8988T (cell line): ENCODE data around the gene DDI1.

Source experiments
- DNase-seq: peaks from one replicate; pipeline ENCODE4 v3.0.0; 2011

The DDI1 gene

DNA sequence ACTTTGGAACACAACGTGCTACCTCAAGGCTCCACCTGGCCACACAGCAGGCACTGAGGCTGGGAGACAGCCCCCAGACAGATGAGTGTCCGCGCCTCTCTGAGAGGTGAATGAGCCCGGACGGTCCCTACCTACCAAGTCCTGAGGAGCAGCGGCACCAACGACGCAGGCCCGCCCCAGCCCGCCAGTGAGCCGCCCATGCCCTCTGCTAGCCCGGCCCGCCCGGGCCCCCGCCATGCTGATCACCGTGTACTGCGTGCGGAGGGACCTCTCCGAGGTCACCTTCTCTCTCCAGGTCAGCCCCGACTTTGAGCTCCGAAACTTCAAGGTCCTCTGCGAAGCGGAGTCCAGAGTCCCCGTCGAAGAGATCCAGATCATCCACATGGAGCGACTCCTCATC, at the start of gene DDI1:
DDI1 (plus strand) TSS at position 53 of the 400 bp plus-strand sequence; CDS start at position 236, 183 bp downstream.
- no peak for DNase-seq

DNA sequence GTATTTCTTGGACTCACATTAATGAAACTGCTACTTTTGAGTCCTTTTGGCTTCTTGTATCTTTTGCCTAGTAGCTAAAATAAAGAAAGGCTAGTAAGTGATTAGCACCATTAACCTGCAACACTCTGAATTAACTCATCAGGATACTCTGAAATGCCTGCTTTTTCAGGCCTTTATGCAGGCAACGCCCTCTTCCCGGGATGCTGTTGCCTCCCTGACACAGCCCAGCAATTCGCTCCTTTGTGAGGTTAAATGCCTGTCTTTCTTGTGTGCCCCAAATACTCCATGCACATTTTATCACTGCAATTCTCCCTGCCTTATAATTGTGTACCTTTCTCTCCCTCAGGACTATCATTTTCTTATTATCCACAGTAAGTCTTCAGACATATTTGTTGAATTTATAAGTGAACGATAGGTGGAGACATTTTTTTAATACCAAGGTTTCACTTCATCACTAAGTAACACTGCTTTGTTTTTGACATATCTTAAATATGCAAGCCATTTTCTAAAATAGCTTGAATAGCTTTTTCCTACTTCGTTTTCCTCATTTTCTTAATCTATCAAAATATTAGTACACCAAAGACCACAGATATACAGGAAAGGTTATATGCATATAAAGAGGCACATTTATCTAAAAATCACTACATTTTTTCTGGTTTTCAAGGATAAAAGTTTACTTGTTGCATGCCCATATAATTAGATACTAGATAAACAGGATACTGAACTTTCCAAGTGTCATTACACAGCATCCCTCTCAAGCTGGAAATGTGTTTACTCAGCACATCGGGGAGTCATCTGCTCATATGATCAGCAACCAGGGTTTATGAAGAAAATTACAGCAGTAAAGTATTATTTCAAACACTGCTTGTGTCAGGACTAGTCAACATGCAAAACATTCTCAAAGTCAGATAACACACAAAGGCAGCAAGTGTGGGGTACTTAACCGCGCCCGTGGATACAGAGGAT, 48.5 kb upstream of the DDI1 start:
- no peak for DNase-seq

DNA sequence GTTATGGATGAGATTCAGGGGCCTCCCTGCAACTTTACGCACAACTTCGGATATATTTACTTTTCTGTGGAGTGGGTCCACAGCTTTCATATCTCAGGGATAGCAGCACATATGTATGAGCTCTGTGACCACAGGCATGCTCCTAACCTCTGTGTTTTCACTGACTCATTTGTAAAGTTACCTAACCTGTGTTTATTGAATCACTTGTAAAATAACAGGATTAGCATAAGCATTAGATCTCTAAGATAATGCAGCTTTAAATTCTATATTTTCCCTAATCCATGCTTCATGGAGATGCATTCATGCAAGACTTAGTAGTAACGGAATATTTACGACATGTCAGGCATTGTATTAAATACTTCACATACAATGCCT, 47.9 kb upstream of the DDI1 start:
- no peak for DNase-seq

DNA sequence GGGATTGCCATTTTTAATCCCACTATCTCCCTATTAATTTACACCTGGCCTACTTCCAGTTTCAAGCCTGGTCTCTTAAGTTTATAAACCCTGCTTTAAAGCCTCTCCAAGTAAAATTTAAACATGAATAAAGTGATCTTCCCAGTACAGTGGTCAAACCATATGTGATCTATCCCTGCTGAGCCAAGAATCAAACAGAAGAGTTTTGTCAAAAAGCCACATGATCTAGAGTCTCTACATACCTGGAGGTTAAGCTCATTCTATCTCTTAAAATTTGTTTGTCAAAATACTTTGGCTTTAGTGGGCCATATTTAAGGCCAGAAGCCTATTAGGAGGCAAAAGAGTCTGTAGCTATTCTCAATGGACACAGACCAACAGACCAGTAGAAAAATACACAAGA, 42.9 kb upstream of the DDI1 start:
- DNase-seq = no peak

DNA sequence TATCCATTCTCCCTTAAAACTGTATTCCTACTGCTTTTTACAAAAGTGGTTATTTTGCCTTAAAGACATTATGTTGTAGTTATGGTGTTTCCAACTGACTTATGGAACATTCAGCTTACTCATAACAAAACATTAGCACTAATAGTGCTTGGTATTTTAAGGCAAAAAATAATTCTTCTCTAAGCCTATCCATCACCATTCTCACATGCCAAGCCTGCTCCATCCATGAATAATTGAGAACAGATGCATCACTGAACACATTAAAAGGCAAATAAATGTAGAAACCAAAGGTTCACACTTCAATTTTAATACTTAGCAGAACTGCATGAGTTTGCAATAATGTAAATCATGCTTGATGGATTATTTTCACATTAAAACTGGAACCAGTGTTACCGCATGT, 42.3 kb upstream of the DDI1 start:
- DNase-seq = no peak

DNA sequence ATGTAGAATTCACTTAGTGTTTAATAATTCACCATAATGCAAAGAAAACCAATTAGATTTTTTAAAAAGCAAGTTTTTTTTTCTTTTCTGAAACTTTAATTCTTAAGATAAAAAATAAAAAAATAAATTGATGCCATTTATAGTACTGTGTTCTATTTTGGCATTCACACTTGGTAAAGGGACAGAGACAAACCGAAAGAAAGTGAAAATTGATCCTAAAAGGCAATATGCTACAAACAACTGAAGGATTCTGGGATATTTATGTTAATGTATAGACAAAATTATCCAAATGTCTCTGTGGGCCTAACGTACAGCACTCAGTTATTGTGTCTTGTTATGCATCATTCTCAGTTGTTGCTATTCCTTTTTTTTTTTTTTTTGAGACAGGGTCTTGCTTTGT, 41.9 kb upstream of the DDI1 start:
- no peak for DNase-seq

DNA sequence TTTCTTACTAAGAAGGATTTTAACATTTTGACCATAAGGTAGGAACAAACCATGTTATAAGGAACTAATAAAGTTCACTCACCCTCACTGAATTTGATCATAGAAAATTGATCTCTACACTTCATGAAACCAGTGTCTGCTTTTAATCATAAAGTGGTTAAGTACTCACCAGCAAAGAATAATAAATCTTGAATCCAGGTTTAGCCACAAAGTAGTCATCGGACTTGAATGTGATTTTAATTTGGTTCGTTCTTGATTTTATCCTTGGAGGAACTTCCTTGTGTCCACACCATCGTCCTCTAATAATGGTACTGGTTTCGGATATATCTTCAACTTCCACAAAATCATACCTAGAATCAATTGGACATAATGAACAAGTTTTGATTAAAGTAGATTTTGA, 40.5 kb upstream of the DDI1 start:
- no peak for DNase-seq

DNA sequence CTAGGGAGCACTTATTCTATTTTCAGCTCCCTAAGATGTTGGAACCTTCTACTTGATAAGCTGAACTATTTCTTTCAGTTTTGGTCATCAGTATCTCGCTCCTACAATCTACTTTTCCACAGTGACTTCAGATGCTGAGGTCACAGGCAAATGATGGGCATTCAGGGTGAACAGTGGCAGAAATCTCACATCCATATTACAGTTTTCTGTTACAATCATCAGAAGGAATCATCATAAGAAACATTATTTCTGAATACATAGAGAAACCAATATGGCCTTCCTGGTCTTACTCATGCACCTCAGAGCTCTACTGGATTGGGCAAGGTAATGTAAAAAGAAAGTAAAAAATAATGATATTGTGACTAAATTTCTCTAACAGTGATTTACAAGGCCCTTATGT, 39.4 kb upstream of the DDI1 start:
- no peak for DNase-seq

DNA sequence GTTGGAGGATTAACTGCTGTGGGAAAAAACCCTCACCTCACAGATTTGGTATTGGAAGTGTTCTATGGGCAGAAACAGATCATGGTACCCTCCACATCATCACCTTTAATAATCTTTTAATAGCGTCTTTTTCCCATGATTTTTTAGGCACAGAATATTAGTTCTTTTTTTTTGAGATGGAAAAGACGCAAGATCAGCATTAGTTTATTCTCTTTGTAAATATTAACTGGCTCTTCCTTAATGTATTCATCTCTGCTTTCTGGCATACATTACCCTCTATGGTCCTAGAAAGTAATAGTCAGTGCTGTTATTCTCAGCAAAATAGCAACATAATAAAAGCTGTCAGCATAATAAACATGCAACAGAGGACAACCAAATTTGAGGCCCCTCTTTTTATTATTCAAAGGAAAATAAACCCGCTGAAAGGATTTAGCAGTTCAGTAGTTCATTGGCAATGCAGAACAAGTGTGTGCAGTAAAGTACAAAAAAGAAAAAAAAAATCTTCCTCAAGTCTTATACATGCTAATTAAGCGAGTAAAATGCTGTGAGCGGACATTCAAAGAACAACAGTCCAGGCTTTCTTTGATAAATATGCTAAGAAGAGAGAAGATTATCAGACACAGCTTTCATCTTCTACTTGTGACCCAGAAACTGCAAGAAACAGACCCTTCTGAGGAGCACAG, 37.5 kb upstream of the DDI1 start:
- DNase-seq = no peak

DNA sequence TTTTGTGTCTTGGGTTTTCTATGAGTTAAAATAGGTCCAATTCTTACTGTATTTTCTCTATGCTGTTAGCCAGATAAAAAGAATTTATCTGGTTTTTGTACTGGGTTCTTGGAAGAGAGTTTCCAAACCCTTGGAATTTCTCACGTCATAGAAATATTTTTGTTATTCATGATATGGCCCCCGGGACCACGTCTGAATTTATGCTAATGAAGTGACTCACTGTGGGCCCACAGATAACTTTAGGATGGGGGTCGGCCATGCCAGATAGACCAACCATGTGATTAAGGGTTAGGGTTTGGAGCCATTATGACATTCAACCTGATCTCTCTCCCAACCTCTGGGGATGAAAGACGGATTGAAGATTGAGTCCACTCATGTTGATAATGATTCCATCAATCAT, 35.6 kb upstream of the DDI1 start:
- DNase-seq = no peak

DNA sequence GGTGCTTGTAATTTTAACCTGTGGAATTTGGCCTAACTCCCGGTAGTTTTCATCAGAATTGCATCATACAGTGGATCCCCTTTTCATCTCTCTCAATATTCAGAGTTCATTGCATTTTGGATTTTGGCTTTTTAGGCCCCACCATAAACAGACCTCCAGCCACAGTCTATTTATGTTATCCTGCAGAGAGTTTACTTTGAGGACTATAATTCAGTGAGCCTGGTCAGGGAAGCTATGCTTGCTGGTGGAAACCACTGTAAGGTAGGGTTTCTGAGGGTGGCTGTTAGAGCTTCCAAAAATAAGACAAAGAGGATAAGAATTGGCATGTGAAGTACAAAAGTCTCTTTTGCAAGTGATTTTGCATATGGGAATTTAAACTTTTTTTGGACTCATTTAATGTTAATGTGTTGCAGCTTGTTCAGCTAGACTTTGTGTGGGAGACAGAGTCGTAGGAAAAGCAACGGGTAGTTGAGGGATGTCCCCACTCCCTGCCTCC, 34.8 kb upstream of the DDI1 start:
- no peak for DNase-seq

DNA sequence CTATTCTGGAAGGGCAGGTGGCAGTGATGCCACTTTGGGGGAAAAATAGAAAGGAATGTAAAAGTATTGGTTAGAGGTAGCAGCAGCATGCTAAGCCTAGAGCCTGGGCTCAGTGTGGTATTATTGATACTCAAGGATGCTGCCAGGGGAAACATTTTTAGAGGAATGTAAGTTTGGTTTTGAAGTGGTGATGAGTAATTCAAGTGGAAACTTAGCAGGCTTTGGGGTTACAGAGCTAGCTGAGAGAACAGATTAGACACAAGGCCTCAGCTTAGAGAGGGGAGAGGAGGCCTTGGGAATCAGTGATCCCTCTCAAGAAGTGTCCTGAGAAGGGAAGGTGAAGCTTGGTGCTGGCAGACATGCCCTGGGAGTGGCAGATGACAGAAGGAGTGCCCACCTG, 32.9 kb upstream of the DDI1 start:
- DNase-seq = no peak

DNA sequence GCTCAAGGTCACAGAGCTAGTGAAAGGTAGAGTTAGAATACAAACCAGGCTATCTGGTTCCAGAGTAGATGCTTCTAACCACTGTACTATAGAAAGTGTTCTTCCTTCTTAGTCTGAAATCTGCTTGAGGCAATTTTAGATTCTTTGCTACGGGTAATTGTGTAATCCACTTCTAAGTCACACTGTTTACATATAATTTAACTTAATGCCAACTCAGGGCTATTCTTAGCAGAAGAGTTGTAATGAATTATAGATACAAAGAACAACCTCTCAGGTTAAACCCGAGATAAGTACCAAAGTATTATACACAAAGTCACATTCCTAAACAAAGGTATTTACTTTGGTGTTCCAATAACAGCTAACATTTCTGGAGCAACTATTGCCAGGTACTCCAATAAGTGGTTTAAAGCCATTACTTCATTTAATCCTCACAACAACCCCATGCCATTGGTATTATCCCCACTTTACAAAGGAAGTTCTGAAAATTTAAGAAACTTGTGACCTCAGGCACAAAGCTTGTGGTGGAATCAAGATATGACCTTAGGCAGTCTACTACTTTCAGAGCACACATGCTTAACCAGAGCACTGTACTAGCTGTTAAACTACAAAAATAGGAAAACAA, 31.1 kb upstream of the DDI1 start:
- DNase-seq = no peak

DNA sequence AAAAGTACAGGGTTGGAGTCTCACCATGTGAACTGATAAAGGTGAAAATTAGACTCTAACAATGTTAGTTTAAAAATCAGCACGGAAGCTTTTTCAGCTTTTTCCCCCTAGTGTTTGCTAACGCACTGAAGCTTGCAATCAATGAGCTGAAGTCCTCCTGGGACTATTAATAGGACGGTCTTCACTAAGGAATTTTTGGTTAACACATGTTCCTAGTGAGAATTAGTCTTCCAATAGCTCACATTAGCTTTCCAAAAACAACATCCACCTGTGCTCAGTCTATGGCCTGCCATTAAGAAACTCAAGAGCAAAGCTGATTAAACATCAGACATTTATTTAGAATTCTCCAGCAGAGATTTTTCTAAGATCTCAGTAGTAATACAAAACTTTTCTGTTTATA, 26.7 kb upstream of the DDI1 start:
- no peak for DNase-seq

DNA sequence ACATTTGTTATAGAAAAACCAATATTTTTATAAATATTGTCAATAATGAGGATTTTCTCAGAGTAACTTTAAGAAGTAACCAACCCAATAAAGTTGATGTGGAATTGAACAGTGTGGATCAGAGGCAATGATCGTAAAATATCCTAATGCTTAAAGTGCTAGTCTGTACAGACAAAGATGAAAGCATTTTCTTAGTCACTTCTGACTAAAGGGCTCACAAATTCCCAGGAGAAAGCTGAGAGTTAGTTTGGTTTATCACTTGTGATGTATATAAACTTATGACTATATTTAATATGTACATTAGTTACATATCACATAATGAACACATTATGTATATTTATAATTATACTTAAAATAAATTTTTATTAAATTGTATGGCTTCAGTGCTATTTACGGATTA, 25.4 kb upstream of the DDI1 start:
- no peak for DNase-seq

DNA sequence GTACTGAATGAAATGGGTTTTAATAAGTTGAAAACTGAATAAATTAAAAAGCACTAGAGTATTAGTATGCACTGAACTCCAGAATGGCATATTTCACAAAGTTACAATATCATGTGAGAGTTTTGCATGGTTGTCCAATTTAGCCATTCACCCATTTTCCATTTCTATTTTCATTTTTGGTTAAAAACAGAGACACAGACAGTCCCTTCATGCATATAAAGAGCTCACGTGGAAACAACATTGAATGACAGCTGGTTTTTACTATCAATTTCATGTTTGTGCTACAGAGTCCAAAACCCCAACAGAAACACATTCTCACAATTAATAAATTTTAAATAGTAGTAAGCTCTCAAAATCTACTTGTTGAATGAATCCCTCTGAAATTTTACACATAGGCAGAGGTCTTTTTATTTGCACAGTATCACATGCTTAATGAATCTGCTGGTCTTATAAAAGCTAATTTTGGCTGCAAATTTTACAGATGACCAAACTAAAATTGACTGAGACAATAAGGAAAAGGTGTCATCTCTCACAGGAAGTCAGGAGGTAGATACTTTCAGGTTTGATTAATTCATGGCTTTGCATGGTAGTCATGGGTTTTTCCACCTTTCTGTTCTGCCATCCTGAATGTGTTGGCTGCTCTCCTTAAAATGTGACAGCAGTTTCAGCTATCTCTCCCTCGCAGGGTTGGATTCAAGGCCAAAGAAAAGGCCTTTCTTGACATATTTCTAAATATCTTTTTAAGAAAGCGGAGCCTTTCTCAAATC, 20.6 kb upstream of the DDI1 start:
- no peak for DNase-seq

DNA sequence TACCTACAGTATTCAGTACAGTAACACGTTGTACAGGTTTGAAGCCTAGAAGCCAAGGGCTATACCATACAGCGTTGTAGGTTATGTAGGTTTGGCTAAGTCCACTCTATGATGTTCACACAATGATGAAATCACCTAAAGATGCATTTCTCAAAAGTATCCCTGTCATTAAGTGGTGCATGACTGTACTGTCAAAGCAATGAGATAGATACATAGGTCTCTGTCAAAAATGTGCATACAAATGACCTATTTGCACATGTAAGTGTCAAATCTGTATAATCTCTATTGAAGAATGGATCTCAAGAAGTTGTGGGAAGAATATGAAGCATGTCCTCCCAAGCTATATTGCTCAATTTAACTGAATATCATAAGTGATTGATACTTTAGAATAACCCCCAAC, 11.9 kb upstream of the DDI1 start:
- DNase-seq = no peak

DNA sequence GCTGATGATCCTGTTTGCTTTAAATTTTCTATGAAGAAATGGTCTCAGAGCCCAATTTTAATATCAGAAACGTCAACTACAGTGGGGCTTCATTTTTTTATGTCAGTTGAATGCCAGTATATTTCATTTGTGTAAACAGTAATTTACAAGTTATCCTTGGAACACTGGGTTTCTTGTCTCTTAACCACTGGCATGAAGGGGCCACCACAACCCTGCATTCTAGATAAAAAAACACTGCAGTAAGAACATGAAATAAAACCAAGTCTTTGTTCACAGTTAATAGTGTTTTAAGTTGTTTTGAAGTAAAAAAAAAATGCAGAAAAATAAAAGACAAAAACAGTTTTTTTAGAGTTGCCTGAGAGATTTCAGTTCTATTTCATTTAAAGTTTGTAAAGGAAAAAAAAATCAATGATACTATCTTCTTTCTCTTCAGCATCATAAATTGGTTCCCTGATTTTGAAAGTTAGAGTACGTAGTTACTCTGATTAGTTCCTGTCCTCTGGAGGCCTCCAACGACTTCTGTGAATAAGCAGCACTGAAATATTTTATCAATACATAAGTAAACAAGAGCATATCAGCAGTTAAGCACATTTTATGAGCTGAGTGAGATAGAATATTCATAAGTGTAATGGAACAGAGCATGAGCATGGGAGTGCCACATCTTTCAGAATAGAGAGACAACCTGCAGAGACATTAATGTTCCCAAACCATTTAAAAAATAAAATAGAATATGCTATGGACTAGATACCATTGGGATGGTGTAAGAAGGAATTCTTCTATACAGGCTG, 7.8 kb upstream of the DDI1 start:
- DNase-seq = no peak

DNA sequence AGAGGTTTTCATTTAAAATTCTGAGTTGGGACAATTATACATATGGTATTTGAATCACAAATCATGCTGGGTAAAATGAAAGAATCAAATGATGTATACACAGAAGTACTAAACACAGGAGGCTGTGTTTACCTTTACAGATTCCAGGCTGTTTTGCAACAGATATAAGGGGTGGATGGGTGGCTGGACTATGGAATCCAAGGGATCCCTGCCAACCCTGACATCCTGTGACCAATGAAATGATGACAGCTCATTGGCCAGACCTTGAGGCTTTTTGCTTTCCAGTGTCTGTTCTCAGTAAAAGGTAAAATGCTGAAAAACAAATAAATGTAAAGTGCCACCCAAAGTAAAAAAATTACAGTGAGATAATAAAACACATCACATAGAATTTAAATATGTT, 3.3 kb upstream of the DDI1 start:
- no peak for DNase-seq

DNA sequence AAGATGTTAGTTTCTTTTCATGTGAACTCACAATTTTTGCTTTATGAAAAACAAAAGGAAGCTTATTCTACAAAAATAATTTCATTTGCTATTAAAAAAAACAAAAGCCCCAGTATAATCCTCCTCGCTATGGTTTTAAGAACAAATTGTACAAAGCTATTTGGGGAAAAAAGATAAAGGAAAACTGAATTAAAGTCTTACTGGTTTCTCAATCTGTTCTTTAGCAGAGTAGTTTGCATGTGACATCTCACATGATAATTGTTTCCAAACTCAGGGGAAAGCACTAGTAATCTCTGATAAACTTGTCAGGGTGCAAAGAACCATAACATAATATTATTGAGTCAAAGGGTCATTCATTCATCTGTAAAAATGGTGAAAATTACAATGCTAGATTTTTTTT, 2.9 kb upstream of the DDI1 start:
- DNase-seq = no peak

DNA sequence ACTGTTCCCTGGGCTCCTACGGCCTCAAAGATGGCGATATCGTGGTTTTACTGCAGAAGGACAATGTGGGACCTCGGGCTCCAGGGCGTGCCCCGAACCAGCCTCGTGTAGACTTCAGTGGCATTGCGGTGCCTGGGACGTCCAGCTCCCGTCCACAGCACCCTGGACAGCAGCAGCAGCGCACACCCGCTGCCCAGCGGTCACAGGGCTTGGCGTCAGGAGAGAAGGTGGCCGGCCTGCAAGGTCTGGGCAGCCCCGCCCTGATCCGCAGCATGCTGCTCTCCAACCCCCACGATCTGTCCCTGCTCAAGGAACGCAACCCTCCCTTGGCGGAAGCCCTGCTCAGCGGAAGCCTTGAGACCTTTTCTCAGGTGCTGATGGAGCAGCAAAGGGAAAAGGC, 555 bp downstream of the DDI1 start:
- DNase-seq = no peak

DNA sequence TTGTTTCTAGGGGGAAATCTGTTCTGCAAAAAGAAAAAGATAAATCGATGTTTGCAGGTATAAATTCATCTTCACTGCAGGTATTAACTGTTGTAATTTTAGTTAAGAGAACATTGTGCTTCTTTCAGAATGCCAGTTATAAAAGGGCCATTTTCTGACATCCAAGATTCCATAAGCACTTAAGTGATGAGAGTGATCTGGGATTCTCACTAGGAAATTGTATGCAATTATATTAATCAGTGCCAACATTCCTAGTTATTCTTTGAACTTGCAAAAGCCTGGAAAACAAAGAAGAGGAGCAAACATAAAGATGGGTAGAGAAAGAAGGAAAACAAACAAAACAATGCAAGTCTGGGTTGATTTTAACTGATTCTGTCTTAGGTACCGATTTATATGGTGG, 5.4 kb downstream of the DDI1 start:
- no peak for DNase-seq
